Glutamatergic neuron (in vitro differentiated cells): ENCODE measurements around the gene CTNNA2. TPM values are rescaled to one million over a fixed set of nuclear protein-coding genes. Genes with fewer than 3 reads are reported as not detected.

Source experiments
- DNase-seq: peaks from one replicate; pipeline ENCODE4 v3.0.0; 2022
- H3K27ac Mint-ChIP-seq: one replicate; pipeline ENCODE4 v1.8.0; 2020; ENCODE audit warnings: mild to moderate bottlenecking, mixed read lengths, inconsistent platforms; ENCODE audit not compliant: unreplicated experiment
- H3K27me3 Mint-ChIP-seq: one replicate; pipeline ENCODE4 v1.8.0; 2020; ENCODE audit warnings: mild to moderate bottlenecking, moderate library complexity, mixed read lengths, inconsistent platforms; ENCODE audit not compliant: unreplicated experiment
- H3K36me3 Mint-ChIP-seq: one replicate; pipeline ENCODE4 v1.8.0; 2020; ENCODE audit warnings: mild to moderate bottlenecking, mixed read lengths, inconsistent platforms; ENCODE audit not compliant: unreplicated experiment
- H3K4me1 Mint-ChIP-seq: one replicate; pipeline ENCODE4 v1.8.0; 2020; ENCODE audit warnings: mild to moderate bottlenecking, low read depth, mixed read lengths, inconsistent platforms; ENCODE audit not compliant: unreplicated experiment
- H3K4me3 Mint-ChIP-seq: one replicate; pipeline ENCODE4 v1.8.0; 2020; ENCODE audit warnings: mild to moderate bottlenecking, mixed read lengths, inconsistent platforms; ENCODE audit not compliant: unreplicated experiment
- H3K9me3 Mint-ChIP-seq: one replicate; pipeline ENCODE4 v1.8.0; 2020; ENCODE audit warnings: mild to moderate bottlenecking, moderate library complexity, mixed read lengths, inconsistent platforms; ENCODE audit not compliant: unreplicated experiment
- total RNA-seq: library from RNA; stranded (reverse); fragmentation: NEBNext Ultra II Directional; extraction: Animal tissue kit (Norgen Biotek cat#: 25700); gene quantifications from one replicate; pipeline ENCODE4 v1.2.1, GENCODE V29; 2021; ENCODE audit not compliant: unreplicated experiment
- TF ChIP-seq, protein P1 (sequence below): fragments of 200-600 bp; sonication (generic); IDR thresholded peaks from one replicate; pipeline ENCODE4 v1.5.0; 2021; ENCODE audit not compliant: partially characterized antibody, unreplicated experiment

CTNNA2 gene
- total RNA-seq, 1 donor from 2014 or later: 76.2 TPM

DNA sequence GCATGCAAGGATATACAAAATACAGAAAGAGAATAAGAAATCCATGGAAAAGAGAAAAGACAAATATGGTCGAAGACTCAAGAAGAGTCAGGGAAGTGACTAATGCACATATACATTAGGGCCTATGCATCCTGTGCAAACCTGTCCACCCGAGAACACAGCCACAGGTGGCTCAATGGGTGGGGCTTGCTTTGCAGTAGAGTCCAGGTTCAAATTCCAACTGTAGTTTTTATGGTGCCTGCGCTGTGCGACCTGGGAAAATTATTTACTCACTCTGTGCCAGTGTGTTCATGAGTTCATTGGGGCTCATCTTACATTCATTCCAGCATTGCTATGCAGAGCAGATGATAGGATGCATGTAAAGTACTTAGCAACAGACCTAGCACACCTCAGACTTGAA lies 244.7 kb downstream of the CTNNA2 start:
- Mint-ChIP-seq H3K9me3 (no peaks in the 10 kb centered on the region), H3K27me3 (peaks cover 2% of the 10 kb centered on the region), H3K36me3 (no peaks in the 10 kb centered on the region), H3K27ac (no peak overlapping the region), H3K4me1 (no peaks in the 10 kb centered on the region), H3K4me3 (no peak overlapping the region)
- TF ChIP-seq, protein P1, sequence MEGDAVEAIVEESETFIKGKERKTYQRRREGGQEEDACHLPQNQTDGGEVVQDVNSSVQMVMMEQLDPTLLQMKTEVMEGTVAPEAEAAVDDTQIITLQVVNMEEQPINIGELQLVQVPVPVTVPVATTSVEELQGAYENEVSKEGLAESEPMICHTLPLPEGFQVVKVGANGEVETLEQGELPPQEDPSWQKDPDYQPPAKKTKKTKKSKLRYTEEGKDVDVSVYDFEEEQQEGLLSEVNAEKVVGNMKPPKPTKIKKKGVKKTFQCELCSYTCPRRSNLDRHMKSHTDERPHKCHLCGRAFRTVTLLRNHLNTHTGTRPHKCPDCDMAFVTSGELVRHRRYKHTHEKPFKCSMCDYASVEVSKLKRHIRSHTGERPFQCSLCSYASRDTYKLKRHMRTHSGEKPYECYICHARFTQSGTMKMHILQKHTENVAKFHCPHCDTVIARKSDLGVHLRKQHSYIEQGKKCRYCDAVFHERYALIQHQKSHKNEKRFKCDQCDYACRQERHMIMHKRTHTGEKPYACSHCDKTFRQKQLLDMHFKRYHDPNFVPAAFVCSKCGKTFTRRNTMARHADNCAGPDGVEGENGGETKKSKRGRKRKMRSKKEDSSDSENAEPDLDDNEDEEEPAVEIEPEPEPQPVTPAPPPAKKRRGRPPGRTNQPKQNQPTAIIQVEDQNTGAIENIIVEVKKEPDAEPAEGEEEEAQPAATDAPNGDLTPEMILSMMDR: no peak
- DNase-seq: no peak

DNA sequence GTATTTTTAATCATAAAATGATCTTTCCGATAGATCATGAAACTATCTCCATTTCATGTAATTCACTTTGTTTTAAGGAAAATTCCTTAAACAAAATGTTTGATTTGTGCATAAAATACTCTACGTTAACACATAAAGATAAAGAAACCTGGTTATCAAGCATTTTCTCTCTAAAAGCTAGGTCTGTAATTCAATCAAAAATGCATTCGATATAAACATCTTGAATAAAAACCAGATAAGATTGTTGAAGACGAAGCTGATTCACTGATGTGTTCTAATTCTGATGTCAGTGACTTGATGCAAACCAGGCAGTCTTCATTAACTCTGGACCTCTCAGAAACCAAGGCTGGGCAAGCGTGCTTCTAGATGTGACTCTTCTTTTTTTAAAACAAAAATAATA lies 245.2 kb downstream of the CTNNA2 start:
- no peak for DNase-seq
- H3K36me3 Mint-ChIP-seq: no peaks in the 10 kb centered on the region
- TF ChIP-seq, protein P1: no peak
- H3K4me1 Mint-ChIP-seq: no peaks in the 10 kb centered on the region
- no peak overlapping the region for H3K4me3 Mint-ChIP-seq
- no peaks in the 10 kb centered on the region for H3K9me3 Mint-ChIP-seq
- H3K27me3 Mint-ChIP-seq: peaks cover 2% of the 10 kb centered on the region
- H3K27ac Mint-ChIP-seq: no peak overlapping the region

DNA sequence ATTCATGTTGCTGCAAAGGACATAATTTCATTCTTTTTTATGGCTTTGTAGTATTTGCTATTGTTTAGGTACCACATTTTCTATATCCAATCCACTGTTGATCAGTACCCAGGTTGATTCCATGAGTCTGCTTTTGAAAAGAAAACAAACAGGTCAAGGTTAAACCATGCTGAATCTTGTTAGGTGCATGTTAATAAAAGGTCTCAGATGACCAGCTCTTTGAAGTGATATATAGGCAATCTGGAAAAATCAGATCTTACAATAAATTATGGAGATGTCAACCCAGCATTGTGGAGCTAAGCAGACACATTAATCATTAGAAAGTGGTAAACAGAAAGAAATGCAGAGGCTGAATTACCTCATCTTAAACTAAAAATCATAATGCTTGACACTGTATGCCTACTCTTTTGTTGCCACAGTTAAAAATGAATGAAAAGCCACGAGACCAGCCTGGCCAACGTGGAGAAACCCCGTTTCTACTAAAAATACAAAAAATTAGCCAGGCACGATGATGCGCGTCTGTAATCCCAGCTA lies 246.0 kb downstream of the CTNNA2 start:
- Mint-ChIP-seq H3K36me3 (no peaks in the 10 kb centered on the region), H3K27me3 (peaks cover 2% of the 10 kb centered on the region), H3K4me3 (no peak overlapping the region), H3K9me3 (no peaks in the 10 kb centered on the region), H3K4me1 (no peaks in the 10 kb centered on the region), H3K27ac (no peak overlapping the region)
- TF ChIP-seq, protein P1: no peak
- no peak for DNase-seq

DNA sequence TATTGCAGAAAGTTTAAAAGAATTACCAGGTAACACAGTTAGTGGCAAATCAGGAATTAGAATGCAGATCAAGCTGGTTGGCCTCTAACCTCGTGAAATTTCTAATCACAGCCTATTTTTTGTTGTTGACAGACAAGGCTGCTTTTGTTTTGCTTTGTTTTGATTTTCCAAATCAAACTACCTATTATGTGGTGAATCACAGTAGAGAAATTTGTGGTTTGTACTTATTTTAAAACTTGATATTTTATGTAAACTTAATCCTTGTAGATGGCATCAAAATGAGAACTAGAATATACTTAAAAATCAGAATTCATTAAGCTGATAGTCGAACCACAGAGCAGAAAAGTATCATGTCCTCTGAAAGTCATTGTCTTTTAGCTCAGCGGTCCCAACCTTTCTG lies 258.1 kb downstream of the CTNNA2 start:
- Mint-ChIP-seq H3K4me3 (no peak overlapping the region), H3K27ac (no peak overlapping the region), H3K9me3 (peaks cover 2% of the 10 kb centered on the region), H3K36me3 (no peaks in the 10 kb centered on the region), H3K4me1 (peaks cover 7% of the 10 kb centered on the region), H3K27me3 (no peaks in the 10 kb centered on the region)
- TF ChIP-seq, protein P1: no peak
- DNase-seq: no peak

DNA sequence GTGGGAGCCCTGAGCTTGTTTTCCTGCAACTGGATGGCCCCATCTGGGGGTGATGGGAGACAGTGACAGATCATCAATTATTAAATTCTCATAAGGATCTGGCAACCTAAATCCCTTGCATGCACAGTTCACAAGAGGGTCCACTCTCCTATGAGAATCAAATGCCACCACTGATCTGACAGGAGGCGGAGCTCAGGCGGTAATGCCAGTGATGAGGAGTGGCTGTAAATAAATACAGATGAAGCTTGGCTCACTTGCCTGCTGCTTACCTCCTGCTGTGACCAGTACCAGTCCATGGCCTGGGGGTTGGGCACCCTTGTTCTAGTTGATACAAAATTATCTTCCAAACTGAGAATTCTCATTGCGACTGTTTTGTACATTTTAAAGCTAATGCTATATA lies 258.6 kb downstream of the CTNNA2 start:
- Mint-ChIP-seq H3K27me3 (no peaks in the 10 kb centered on the region), H3K4me1 (peaks cover 7% of the 10 kb centered on the region), H3K27ac (no peak overlapping the region), H3K9me3 (peaks cover 2% of the 10 kb centered on the region), H3K36me3 (no peaks in the 10 kb centered on the region), H3K4me3 (no peak overlapping the region)
- TF ChIP-seq, protein P1: no peak
- no peak for DNase-seq
